MM.1S (cell line): Measurements from ENCODE around the gene STK39.

Experiments used
- DNase-seq: peaks from one replicate; pipeline ENCODE4 v3.0.0-alpha.2; 2015
- H2AFZ ChIP-seq: fragments of 300-600 bp; sonication (generic); 2 replicates; pipeline ENCODE4 v1.6.0; 2016; ENCODE audit warnings: antibody characterized with exemption, low read length
- H3F3A ChIP-seq: fragments of 300-600 bp; sonication (generic); 2 replicates; pipeline ENCODE4 v1.6.1; 2016; ENCODE audit warnings: mild to moderate bottlenecking, antibody characterized with exemption, low read length, moderate library complexity, mixed read lengths; ENCODE audit not compliant: insufficient read depth
- H3K27ac ChIP-seq: fragments of 300-600 bp; sonication (generic); 2 replicates; pipeline ENCODE4 v1.5.1; 2016; ENCODE audit warnings: mild to moderate bottlenecking, low read length
- H3K27me3 ChIP-seq: fragments of 300-600 bp; sonication (generic); replicated peaks from 2 replicates; pipeline ENCODE4 v1.6.0; 2016; ENCODE audit warnings: low read length; ENCODE audit not compliant: insufficient read depth
- H3K36me3 ChIP-seq: fragments of 300-600 bp; sonication (generic); replicated peaks from 2 replicates; pipeline ENCODE4 v1.6.1; 2016; ENCODE audit warnings: mild to moderate bottlenecking, low read length, mixed read lengths; ENCODE audit not compliant: insufficient read depth
- H3K4me1 ChIP-seq: fragments of 300-600 bp; sonication (generic); 2 replicates; pipeline ENCODE4 v1.6.1; 2016; ENCODE audit warnings: low read length, mixed read lengths
- H3K4me2 ChIP-seq: fragments of 300-600 bp; sonication (generic); 2 replicates; pipeline ENCODE4 v1.6.0; 2016; ENCODE audit warnings: low read depth, low read length
- H3K4me3 ChIP-seq: fragments of 300-600 bp; sonication (generic); 2 replicates; pipeline ENCODE4 v1.5.1; 2016; ENCODE audit warnings: low read length, mixed read lengths
- H3K79me2 ChIP-seq: fragments of 300-600 bp; sonication (generic); 2 replicates; pipeline ENCODE4 v1.6.1; 2016; ENCODE audit warnings: mixed run types, low read length, mixed read lengths
- H3K9ac ChIP-seq: fragments of 300-600 bp; sonication (generic); 2 replicates; pipeline ENCODE4 v1.6.1; 2016; ENCODE audit warnings: low read length, mixed read lengths
- H3K9me2 ChIP-seq: fragments of 300-600 bp; sonication (generic); replicated peaks from 2 replicates; pipeline ENCODE4 v1.6.1; 2016; ENCODE audit warnings: mild to moderate bottlenecking, low read length, mixed read lengths; ENCODE audit not compliant: insufficient read depth
- H3K9me3 ChIP-seq: fragments of 300-600 bp; sonication (generic); replicated peaks from 2 replicates; pipeline ENCODE4 v1.6.1; 2016; ENCODE audit warnings: mild to moderate bottlenecking, low read length, mixed read lengths; ENCODE audit not compliant: insufficient read depth
- H4K20me1 ChIP-seq: fragments of 300-600 bp; sonication (generic); 2 replicates; pipeline ENCODE4 v1.6.1; 2016; ENCODE audit warnings: mild to moderate bottlenecking, low read length, moderate library complexity, mixed read lengths; ENCODE audit not compliant: insufficient read depth
- EZH2 ChIP-seq: fragments of 300-600 bp; sonication (generic); optimal IDR thresholded peaks from 2 replicates; pipeline ENCODE3; 2017; ENCODE audit warnings: low read depth, mild to moderate bottlenecking, antibody characterized with exemption, low read length, mixed read lengths
- EZH2phosphoT487 ChIP-seq: fragments of 300-600 bp; sonication (generic); IDR thresholded peaks from 2 replicates; pipeline ENCODE4 v1.6.1; 2018; ENCODE audit warnings: antibody characterized with exemption, low read length
- TF ChIP-seq, protein P1 (sequence below): fragments of 300-600 bp; sonication (generic); IDR thresholded peaks from 2 replicates; pipeline ENCODE4 v1.5.1; 2016; ENCODE audit warnings: antibody characterized with exemption, low read length, mixed read lengths

The STK39 gene

GRCh38 chr2:168185583-168186274 is 61.7 kb downstream of the STK39 start:
- TF ChIP-seq, protein P1, sequence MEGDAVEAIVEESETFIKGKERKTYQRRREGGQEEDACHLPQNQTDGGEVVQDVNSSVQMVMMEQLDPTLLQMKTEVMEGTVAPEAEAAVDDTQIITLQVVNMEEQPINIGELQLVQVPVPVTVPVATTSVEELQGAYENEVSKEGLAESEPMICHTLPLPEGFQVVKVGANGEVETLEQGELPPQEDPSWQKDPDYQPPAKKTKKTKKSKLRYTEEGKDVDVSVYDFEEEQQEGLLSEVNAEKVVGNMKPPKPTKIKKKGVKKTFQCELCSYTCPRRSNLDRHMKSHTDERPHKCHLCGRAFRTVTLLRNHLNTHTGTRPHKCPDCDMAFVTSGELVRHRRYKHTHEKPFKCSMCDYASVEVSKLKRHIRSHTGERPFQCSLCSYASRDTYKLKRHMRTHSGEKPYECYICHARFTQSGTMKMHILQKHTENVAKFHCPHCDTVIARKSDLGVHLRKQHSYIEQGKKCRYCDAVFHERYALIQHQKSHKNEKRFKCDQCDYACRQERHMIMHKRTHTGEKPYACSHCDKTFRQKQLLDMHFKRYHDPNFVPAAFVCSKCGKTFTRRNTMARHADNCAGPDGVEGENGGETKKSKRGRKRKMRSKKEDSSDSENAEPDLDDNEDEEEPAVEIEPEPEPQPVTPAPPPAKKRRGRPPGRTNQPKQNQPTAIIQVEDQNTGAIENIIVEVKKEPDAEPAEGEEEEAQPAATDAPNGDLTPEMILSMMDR, result no peak
- no peak for TF ChIP-seq EZH2phosphoT487
- no peak for TF ChIP-seq EZH2
- Histone ChIP-seq H3K4me1 (no peaks in the 10 kb centered on the region), H3K36me3 (no peaks in the 10 kb centered on the region), H3K4me2 (no peak overlapping the region), H3K27me3 (no peaks in the 10 kb centered on the region), H3K9me3 (no peaks in the 10 kb centered on the region), H2AFZ (no peak overlapping the region), H3K9me2 (no peaks in the 10 kb centered on the region), H4K20me1 (no peaks in the 10 kb centered on the region), H3K9ac (no peak overlapping the region), H3F3A (no peaks in the 10 kb centered on the region), H3K79me2 (no peaks in the 10 kb centered on the region), H3K27ac (no peak overlapping the region), H3K4me3 (no peak overlapping the region)
- no peak for DNase-seq

DNA sequence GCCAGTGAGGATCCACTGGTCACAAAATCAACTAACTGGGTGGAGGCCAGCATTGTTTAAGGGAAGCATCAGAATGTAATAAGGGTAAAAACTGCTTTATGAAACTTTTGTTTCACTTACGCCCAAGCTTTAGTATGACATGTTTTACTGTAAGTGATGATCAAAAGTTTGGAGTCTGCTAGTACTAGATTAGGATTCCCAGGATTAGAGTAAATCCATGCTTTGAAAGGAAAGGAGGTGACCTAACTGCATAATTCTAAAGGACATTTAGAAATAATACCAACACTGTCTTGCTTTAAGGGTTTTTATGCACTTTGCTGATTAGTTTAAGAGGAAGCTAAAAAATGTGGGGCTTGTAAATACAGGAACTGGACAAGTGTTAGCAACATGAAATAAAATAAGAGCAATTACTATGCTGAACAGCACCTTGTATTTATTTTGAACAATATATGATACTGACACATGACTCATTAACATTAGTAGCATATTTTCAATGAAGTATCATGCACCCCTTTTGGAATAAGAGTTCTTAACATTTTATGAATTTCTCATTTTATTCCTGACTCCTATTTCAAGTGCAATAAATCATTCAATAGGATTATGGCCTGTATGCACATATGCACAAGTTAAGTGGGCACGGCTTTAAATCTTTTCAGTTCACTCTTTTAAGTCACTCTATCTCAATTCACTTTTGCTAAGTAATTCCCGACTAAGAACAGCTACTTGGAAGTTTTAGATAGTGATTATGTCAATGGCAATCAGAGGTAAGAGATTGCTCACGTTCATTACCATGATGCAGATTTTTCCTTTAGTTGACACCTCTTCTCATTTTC is 62.5 kb downstream of the STK39 start:
- no peak overlapping the region for H3K27ac ChIP-seq
- TF ChIP-seq EZH2phosphoT487 (no peak), EZH2 (no peak)
- TF ChIP-seq, protein P1, result no peak

DNA sequence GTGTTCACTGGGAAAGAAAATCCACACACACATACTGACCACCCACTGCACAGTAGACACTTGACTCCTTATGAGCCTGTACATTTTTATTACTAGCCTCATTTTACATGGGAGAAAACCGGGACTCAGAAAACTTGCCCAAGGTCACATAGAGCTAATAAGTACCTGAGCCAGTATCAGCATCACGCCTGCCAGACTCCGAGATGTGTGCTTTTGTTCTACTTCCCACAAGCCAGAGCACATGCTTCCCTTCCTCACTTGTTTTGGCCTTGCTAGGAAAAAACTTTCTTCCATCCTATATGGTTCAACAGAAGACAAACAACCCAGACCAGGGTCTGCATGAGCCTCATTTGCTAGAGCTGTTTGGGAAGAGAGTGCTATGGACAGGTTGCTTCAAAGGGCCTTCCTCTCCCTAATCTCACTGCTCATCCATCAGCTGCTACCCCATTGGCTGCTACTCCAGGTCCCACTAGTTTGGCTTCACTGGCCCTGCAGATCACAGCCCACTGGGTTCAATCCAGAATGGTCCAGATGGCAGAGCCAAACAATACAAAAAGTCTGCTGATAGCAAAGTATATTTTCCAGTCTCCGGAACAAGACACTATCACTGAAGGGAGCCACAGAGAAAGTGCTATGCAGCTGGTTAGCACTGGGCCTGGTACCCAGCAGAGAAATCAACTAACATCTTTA is 63.9 kb downstream of the STK39 start:
- H3K9ac ChIP-seq, result no peak overlapping the region
- H3K9me2 ChIP-seq, result no peaks in the 10 kb centered on the region
- TF ChIP-seq, protein P1, result no peak
- no peak for TF ChIP-seq EZH2
- TF ChIP-seq EZH2phosphoT487, result no peak
- no peak for DNase-seq
- H3K79me2 ChIP-seq, result no peaks in the 10 kb centered on the region
- H3K27ac ChIP-seq, result no peak overlapping the region
- no peak overlapping the region for H2AFZ ChIP-seq
- no peak overlapping the region for H3K4me2 ChIP-seq
- H3K36me3 ChIP-seq, result no peaks in the 10 kb centered on the region
- H3K9me3 ChIP-seq, result no peaks in the 10 kb centered on the region
- H4K20me1 ChIP-seq, result no peaks in the 10 kb centered on the region
- no peak overlapping the region for H3K4me3 ChIP-seq
- H3K27me3 ChIP-seq, result no peaks in the 10 kb centered on the region
- H3F3A ChIP-seq, result no peaks in the 10 kb centered on the region
- no peaks in the 10 kb centered on the region for H3K4me1 ChIP-seq

More for the DNA sequence above, 62.5 kb downstream of the STK39 start:
- Histone ChIP-seq H3K9me3 (no peaks in the 10 kb centered on the region), H3K4me3 (no peak overlapping the region), H4K20me1 (no peaks in the 10 kb centered on the region), H3F3A (no peaks in the 10 kb centered on the region), H3K36me3 (no peaks in the 10 kb centered on the region), H3K9ac (no peak overlapping the region), H2AFZ (no peak overlapping the region), H3K27me3 (no peaks in the 10 kb centered on the region), H3K4me1 (no peaks in the 10 kb centered on the region), H3K79me2 (no peaks in the 10 kb centered on the region), H3K9me2 (no peaks in the 10 kb centered on the region), H3K4me2 (no peak overlapping the region)
- no peak for DNase-seq
